IPS-NIHi11 (cell line): ENCODE measurements around the gene ADARB2.

ENCODE experiments used
- DNase-seq: peaks from one replicate; pipeline ENCODE4 v3.0.0; 2012; ENCODE audit warnings: mixed read lengths, low spot score

The ADARB2 gene

DNA sequence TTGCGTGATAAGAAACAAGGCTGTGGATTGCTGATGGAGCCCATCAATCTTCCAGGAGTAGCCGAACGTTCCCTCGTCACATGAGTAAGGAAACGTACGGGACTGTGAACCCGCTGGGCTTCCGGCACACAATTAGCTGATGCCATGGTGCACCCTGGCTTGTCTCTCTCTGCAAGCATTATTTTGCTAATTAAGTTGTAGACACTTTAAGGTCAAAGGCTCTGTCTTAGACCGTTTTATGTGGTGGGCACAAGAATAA is 50.9 kb downstream of the ADARB2 start:
- DNase-seq, result no peak

DNA sequence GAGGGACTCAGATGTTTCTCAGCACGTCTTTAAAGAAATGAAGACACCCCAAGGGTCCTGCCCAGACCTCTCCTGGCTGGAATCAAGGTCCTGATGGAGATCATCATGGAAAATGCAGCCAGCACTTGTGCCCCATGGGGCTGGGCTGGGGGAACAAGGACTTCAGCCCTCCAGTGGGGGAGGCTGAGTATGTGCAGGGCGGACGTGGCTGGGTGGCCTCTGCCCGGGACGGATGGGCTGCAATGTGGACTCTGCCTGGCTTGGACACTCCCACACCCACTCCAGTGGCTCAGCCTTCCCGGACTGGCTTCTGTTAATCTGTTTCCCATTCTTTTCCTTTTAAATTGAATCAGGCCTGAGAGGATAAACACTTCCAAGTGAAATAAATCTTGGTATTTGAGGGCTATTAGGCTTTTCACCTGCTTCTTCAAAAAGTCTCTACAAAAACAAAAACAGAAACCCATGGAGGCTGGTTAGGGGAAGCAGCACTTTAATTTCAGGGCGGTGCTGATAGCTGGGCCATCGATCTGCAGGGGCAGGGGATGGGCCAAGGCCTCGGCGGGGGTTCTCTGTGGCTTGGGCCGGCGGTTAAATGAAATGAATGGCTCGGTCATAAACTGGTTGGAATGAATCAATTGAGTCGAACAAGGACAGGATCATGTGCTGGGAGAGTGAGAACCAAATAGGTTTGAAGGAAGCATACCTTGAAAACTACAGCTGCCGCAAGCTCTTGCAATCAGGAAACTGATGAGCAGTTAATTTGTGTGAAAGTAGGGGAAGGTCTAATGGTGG is 51.4 kb downstream of the ADARB2 start:
- no peak for DNase-seq

DNA sequence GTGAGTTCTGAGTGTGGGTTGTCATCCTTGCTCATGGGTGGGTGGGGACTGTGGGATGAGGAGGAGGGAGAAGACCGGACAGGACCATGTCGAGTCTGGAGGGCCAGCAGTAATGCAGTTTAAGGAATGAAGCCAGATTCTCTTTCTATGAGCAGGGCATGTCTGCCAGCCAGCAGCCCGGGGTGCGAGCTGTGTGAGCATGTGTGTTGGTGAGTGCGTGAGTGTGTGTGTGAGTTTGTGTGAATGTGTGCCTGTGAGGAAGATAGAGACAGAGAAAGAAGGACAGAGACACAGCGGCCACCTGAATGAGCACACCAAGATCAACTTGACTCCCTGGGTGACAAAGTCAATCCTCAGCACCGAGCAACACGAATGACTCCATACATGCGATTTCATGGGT is 52.3 kb downstream of the ADARB2 start:
- DNase-seq, result no peak

DNA sequence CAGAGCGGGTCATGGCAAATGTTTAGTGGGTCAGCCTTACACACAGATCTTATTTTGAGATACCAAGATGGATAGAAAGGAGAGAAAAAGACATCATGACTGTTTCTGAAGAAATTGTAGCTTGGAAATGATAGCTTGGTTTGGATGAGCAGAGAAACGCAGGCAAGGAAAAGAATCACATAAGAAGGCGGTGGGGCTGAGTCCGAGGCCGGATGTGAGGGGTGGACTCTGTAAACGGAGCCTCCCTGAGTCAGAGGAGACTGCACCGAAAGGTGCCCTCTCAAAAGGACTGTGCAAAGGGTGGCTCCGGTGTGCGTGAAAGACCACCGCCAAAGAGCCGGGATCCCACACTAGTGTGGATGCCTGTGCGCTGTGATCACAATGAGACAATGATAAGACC is 53.7 kb downstream of the ADARB2 start:
- DNase-seq, result no peak

DNA sequence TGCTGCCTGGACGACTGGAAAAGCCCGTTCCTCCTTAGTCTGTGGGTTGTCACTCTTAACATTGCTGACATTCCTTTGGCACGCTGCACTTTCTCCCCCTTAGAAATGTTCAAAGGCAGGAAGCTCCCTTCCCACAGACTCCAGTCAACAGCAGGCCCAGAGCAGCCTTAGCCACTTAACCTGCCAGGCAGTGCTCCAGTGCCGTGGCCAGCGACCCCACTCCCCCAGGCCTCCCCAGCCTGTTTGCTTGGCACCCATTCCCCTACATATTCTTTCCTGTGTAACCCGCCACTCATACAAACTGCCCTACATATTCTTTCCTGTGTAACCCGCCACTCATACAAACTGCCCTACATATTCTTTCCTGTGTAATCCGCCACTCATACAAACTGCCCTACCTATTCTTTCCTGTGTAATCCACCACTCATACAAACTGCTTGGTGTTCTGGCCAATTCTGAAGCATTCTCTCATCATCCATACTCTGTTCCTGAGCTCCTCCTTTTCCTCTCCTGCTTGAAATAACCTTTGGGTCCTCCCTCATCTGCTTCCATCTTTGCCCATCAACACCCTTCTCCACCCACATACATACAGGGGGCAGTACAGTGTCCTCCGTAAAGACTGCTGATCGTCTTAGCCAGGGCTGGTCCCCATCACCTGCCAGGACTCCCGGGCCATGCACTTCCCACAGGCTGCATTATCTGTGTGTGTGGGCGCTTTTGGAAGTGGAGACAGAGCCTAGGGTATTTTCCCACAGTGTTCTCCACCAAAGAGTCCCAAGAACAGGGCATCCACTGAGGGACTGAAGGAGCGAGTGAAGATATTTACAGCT is 57.3 kb downstream of the ADARB2 start:
- peak; percentile 58 for DNase-seq

DNA sequence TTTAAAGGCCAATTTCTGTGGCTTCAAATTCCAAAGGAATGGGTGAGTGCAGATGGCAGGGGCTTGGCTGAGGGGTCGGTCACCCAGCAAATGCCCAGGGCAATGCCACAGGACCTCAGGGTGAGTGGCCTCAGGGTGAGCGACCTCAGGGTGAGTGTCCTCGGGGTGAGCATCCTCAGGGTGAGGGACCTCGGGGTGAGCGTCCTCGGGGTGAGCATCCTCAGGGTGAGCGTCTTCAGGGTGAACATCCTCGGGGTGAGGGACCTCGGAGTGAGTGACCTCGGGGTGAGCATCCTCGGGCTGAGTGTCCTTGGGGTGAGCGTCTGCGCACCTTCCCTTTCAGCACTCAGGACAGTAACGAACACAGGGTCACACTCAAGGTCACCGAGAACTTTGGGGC is 59.2 kb downstream of the ADARB2 start:
- no peak for DNase-seq

DNA sequence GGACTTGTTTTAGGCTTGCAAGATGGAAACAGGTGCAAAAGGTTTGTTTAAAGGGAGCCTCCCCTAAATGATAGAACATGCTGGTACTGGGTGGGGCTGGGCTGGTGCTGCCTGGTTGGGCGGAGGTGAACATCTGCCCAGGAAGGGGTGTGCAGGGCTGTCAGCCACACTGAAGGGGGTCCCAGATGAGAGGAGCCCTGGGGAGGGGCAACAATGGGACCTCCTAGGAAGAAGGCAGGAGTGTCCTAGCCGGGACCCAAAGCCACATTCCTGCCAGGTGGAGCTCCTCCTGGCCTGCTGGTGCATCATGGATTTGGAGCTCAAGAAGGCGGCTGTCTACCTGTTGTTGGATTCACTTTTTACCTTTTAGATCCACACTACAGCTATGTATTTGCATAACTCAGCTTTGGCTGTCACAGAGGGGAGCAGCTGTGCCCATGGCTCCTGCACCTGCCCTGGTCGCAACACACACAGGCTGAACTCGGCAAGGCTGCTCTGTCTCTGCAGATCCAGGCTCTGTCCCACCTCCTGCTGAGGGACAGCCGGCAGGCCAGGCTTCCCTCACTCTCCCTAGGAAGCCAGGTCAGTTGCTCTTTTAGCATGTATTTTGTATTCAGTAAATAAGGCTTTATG is 59.9 kb downstream of the ADARB2 start:
- no peak for DNase-seq

DNA sequence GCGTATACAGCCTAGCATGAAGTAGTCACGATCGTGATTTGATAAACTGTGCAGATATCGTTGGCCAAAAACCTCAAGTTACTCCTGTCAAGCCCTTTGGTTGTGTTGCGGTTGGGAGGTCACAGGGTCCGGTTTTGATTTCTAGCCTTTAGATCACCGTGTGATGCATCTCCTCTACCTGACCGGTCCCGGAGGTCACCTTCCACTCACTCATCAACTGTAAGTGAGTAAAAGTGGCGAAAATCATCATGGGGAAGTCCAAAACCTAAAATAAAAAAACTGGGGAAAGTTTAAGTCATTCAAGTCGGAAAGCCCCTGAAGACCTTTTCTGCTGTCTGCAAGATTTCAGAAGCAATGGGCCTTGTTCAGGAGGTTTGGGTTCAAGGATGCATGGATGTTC is 62.8 kb downstream of the ADARB2 start:
- no peak for DNase-seq

DNA sequence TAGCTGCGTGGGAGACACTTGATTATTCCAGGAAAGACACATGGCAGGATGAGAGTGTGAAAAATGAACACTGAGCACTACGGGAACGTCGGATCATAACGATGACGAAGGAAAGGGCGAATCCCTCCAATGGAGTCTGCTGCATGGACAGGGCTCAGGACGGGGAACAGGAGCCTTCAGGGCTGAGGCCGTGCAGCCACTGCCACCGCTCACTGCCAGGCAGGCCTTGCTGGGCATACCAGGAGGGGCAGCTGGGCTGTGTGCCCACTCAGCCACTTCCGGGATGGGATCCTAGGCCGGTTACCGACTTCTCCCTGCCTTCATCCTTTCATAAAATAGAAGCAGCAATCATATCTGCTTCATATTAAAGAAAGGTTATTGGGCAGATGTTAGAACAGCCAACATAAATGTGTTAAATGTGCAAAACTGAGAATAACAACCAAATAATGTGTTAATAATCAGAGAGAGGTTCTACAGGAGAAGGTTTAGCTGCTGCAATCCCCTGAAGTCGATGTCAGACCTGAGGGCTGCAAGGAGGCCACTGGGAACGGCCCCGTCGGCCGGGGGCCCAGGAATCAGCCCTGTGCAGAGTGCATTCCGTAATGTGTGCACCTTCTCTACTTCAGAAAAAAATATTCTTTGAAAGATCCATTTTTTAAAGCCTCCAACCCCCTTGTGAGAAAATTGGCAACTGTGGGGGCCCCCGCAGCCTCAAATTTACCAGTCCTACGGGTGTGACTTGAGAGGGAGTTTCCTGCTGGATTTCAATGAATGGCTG is 63.6 kb downstream of the ADARB2 start:
- no peak for DNase-seq

DNA sequence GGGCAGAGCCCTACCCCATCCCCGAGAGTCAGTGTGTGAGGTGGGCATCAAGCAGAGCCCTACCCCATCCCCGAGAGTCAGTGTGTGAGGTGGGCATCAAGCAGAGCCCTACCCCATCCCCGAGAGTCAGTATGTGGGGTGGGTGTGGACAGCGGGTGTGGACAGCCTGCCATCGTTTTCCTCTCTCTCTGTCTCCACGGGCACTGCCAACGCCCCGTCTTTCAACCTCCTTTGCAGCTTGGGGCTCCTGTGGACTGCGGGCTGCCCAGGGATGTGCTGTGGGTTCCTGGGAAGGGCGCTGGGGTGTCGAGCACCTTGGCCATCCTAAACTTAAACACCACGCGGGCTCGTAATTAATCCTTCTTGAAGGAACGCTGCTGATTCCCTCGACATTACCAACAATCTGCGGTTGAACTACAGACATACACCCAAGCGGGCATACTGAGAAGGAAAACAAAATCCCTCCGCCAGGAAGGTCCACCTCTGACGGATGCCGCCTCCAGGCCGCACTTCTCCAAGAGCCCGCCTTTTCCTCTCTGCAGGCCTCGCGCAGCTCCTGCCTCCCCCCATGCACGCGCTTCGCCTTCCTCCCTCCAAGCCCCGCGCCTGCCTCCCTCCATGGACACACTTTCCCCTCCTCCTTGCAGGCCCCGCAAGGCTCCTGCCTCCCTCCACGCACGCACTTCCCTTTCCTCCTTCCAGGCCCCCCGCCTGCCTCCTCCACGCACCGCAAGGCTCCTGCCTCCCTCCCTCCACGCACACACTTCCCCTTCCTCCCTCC is 65.1 kb downstream of the ADARB2 start:
- DNase-seq, result no peak

DNA sequence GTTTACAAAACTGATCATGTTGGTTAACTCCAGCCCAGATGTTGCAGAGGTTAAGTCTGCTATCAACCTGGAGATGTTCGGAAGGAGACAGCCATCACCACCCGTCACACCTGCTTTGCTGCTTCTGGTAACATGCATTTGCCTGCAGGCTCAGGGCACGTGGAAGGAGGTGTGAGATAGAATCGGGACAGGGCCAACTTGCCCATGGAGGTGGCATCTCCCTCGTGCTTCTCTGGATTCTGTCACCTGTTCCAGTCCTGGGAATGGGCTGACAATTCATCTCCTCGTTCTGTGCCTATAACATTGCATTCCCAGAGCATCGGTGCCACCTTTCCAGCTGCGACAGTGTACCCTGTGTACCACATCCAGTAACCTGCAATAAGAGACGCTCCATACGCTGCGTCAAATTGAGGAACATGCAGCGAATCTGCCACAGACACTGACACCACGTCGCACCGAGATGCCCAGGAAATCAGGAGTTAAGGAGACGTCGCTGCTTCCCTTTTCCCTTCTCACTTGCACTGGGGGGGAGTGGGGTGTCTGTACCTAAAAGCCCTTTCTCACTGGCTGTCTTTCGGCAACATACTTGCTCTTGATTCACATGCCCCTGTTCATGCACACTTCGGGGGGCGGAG is 65.8 kb downstream of the ADARB2 start:
- no peak for DNase-seq

DNA sequence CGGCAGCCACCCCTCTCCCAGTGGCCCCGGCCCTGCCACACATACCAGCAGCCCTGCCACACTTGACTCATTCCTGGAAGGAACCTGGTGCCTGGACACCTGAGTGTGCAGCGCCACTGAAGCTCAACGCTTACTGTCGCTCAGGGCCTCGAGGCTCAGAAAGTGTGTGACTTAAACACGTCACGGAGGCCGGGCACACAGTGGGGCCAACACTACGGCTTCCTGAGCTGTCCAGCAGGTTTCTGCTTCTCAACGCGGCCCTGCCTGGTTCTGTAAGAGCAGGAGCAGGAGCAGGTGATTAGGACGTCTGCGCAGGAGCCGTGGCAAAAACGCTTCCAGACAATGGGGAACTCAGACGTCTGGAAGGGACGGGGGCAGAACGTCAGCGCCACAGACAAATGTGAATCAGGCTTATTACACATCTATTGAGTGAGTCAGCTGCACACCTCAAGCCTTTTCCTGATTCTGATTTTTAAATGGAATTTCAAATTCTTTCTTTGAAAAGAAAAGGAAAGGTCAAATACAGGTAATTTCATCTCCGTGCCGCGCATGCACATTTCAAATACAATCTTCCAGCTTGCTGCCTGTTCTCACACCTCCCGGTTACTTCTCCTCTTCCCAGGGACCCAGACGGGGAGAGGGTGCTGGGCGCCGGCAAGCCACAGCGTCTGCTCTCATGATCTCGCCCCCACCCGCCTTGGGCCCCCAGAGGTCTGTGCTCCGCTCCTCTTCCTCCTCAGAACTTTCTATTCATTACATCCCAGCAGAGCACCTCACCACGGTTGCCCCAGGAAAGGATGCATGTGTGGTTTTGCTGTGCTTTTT is 66.6 kb downstream of the ADARB2 start:
- DNase-seq, result no peak

DNA sequence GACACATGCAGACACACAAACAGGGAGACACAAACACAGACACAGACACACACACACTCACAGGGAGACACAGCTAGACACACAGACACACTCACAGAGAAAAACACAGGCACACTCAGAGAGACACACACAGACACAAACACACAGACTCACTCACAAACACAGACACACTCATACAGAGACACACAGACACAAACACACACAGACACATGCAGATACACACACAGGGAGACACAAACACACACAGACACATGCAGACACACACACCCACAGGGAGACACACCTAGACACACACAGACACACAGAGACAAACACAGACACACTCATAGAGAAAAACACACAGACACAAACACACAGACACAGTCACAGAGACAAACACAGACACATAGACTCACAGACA is 67.9 kb downstream of the ADARB2 start:
- no peak for DNase-seq

DNA sequence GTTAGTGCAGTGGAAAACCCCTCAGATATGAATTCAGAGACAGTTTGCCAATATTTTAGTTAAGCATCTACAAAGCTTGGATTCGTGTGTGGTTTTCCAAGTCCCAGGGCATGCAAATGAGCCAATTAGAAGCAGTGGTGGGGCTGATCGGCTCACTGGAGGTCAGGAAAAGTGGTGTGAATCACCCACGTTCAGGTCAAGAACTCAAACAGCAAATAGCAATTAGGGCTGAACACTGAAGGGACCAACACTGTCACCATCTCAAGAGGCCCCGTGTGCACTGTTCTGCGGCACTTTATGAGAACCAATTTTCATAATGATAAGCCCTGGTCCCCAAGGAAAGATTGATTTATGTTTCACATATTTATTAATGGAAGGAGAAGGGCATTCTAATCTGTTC is 68.9 kb downstream of the ADARB2 start:
- no peak for DNase-seq

DNA sequence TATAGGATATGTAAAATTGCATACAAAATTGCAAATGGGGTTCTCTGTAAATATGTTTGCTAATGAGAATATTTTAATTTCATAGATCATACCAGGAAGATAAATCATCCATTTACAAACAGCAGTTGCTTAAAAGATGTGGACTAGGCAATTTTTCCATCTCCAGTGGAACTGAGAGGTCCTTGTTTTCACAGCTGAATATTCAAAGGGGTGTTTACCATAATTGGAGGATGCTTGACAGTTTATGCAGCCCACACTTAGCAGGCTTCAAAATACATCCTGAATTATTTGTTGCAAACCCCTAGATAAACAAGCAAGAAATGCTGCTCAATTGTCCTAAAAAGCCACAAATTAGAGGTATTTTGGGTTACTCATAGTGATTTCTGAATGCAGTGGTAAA is 69.9 kb downstream of the ADARB2 start:
- DNase-seq, result no peak

DNA sequence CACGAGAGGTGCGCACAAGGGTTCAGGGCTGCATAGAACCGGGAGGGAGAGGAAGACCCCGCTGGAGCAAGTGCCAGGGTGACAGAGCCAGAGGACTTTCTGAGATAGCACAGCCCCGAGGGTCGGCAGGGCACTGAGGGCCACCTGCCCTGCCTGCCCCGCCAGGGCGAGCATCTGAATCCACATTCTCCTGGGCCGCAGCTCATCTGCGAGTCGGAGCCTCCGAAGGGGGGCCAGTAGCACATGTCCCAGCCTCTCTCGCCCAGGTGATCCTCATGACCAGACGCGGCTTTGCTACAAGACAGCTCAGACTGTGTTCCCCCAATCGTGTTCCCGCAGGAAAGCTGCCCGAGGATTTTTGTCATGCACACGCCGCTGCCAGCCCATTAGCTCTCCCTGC is 71.2 kb downstream of the ADARB2 start:
- DNase-seq, result no peak

DNA sequence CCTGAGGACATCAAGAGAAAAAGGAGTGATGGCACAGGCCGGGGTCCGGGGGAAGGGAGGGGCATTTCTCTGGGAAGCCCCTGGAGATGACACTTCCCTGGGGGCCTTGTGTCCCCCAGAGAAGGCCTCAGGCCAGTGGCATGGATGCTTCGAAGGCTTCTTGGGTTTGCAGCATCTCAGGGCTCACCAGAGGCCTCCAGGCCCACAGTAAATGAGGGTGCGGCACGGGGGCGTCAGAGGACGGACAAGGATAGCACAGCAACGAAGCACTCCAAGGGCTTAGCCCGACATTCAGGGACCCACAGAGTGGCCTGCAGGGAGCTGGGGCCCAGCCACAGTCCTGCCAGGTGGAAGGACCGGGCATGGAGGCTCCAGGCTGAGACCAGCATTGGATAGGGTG is 71.6 kb downstream of the ADARB2 start:
- DNase-seq, result no peak

DNA sequence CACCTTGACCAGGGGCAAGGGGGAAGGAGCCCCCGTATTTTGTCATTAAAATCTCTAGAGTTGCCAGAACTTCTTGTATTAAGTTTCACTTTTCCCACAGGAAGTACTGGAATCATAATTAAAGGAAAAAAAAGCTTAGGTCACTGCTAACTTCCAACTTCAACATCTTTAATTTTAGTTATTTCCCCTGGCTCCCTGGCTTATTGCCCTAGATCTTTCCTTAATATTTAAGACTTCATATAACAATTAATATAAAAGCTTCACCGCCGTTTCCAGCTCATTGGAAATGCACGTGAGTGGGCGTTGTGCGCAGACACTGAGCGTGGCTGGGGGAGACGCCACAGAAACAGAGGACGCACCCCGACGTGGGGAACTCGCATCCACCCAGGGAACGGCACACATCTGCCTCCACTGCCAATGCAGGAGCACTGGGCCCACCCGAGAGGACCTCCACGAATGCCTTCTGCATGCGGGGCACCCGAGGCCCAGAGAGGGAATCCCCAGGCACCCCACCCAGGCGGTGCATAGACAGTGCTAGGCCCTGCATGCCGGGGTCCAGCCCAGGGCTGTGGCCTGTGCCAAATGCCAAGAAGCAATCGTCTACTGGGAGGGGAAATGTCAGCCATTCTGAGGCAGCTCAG is 72.2 kb downstream of the ADARB2 start:
- no peak for DNase-seq

DNA sequence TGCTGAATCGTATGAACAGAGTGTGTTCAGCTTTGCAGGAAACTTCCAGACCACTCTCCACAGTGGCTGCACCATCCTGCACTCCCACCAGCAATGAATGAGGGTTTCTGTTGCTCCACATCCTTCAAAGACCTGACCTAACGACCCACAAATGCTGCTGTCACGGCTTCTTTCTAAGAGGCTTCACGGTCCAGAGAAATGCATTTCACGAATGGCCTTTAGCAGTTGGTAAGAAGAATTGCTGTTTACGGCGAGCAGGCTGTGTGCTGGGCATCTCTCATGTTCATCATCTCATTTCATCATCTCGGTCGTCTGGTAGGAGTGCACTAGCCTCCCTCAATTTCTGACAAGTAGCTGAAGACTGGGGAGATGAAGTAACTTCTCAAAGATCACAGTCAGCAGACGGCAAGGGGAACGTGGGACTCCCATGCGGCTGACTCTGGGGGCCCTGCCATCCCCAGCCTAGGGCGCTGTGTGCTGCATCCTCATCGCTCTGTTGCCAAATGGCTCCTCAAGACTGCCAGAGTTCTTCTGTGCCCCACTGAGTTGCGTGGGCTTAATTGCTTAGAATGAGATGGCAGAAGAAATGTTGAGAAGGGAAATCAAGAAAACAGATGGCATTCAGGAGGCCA is 72.9 kb downstream of the ADARB2 start:
- DNase-seq, result no peak
